Measurements from ENCODE around the gene ID4. TPM values are rescaled to one million over a fixed set of nuclear protein-coding genes. Genes with fewer than 3 reads are reported as not detected.
A peak's percentile ranks its signal among the peaks of the same experiment; 100 is the strongest.

ID4 gene
- total RNA-seq, 6 donors from 2014 or later = 16.8 to 84.1 (median 36.2) TPM

- Histone ChIP-seq H3K36me3 (no peaks in the 10 kb centered on the region), H3K4me1 (peaks cover 0 to 8% (median 3%) of the 10 kb centered on the region in 4 donors), H3K9me3 (no peaks in the 10 kb centered on the region), H3K4me3 (no peak overlapping the region), H3K27me3 (no peaks in the 10 kb centered on the region), H3K27ac (peak overlapping the region in 2 of 4 donors; percentile 2 to 32)
- ATAC-seq (ENCODE audit: low FRiP score in 2 of 2) (no peak), DNase-seq (no peak)
- TF ChIP-seq CTCF (IDR thresholded peaks at IDR 0.05) = no peak
- no peak for TF ChIP-seq POLR2A (IDR thresholded peaks at IDR 0.05)
- no peak for TF ChIP-seq POLR2AphosphoS5 (IDR thresholded peaks at IDR 0.05)
- no peak for TF ChIP-seq EP300 (IDR thresholded peaks at IDR 0.05)
- WGBS, 2 donors = 71 to 73% methylated on average over 2 of the region's 2 CpGs
Observed at GRCh38 chr6:19848465-19849029, 11.4 kb downstream of the ID4 start.

- TF ChIP-seq POLR2A (IDR thresholded peaks at IDR 0.05) = no peak
- no peak for TF ChIP-seq CTCF (IDR thresholded peaks at IDR 0.05)
- no peak for TF ChIP-seq EP300 (IDR thresholded peaks at IDR 0.05)
- DNase-seq = no peak
- Histone ChIP-seq H3K4me3 (no peak overlapping the region), H3K4me1 (peaks cover 0 to 8% (median 3%) of the 10 kb centered on the region in 4 donors), H3K36me3 (no peaks in the 10 kb centered on the region), H3K27me3 (no peaks in the 10 kb centered on the region), H3K9me3 (no peaks in the 10 kb centered on the region), H3K27ac (peak overlapping the region in 2 of 4 donors; percentile 2 to 32)
- ATAC-seq (ENCODE audit: low FRiP score in 2 of 2) = no peak
- WGBS, 2 donors = 52 to 61% methylated on average over 3 of the region's 3 CpGs
Observed at GRCh38 chr6:19849196-19849595, 12.0 kb downstream of the ID4 start.

GRCh38 chr6:19849755-19850154, 12.6 kb downstream of the ID4 start:
- peak overlapping the region in 1 of 4 donors; percentile 5 for H3K27ac ChIP-seq
- no peaks in the 10 kb centered on the region for H3K36me3 ChIP-seq
- H3K27me3 ChIP-seq = no peaks in the 10 kb centered on the region
- TF ChIP-seq EP300 (IDR thresholded peaks at IDR 0.05) = no peak
- TF ChIP-seq POLR2AphosphoS5 (IDR thresholded peaks at IDR 0.05) = no peak
- TF ChIP-seq CTCF (IDR thresholded peaks at IDR 0.05) = no peak
- no peak for TF ChIP-seq POLR2A (IDR thresholded peaks at IDR 0.05)
- DNase-seq (no peak), ATAC-seq (ENCODE audit: low FRiP score in 2 of 2) (no peak)
- 81 to 92% methylated on average over 4 of the region's 4 CpGs for WGBS, 2 donors
- H3K9me3 ChIP-seq = no peaks in the 10 kb centered on the region
- H3K4me1 ChIP-seq = peaks cover 0 to 8% (median 3%) of the 10 kb centered on the region in 4 donors
- no peak overlapping the region for H3K4me3 ChIP-seq

GRCh38 chr6:19851241-19852089, 14.3 kb downstream of the ID4 start:
- Histone ChIP-seq H3K9me3 (no peaks in the 10 kb centered on the region), H3K4me1 (peaks cover 0 to 8% (median 3%) of the 10 kb centered on the region in 4 donors), H3K27ac (peak overlapping the region in 2 of 4 donors; percentile 16 to 62), H3K4me3 (peak overlapping the region in 1 of 4 donors; percentile 11), H3K27me3 (no peaks in the 10 kb centered on the region), H3K36me3 (no peaks in the 10 kb centered on the region)
- WGBS, 2 donors = 26 to 37% methylated on average over 10 of the region's 10 CpGs
- TF ChIP-seq CTCF (IDR thresholded peaks at IDR 0.05) (peak; percentile 60 to 87 (median 80)), POLR2AphosphoS5 (IDR thresholded peaks at IDR 0.05) (no peak)
- ATAC-seq (ENCODE audit: low FRiP score in 2 of 2) = peak; percentile 92 to 93
- DNase-seq = peak in 1 of 2 donors; percentile 35
